GM21786 (cell line): ENCODE data around the gene ZNF285.
"Not testable (repeated sequence)": the region's sequence is repeated elsewhere in the genome, so short reads cannot be mapped to it uniquely, and the experiment has no call there.

ENCODE experiments used
- ATAC-seq: cut with Tn5 transposase; IDR thresholded peaks from one replicate; pipeline ENCODE4 v1.9.1; 2021; ENCODE audit not compliant: unreplicated experiment

ZNF285 gene

DNA sequence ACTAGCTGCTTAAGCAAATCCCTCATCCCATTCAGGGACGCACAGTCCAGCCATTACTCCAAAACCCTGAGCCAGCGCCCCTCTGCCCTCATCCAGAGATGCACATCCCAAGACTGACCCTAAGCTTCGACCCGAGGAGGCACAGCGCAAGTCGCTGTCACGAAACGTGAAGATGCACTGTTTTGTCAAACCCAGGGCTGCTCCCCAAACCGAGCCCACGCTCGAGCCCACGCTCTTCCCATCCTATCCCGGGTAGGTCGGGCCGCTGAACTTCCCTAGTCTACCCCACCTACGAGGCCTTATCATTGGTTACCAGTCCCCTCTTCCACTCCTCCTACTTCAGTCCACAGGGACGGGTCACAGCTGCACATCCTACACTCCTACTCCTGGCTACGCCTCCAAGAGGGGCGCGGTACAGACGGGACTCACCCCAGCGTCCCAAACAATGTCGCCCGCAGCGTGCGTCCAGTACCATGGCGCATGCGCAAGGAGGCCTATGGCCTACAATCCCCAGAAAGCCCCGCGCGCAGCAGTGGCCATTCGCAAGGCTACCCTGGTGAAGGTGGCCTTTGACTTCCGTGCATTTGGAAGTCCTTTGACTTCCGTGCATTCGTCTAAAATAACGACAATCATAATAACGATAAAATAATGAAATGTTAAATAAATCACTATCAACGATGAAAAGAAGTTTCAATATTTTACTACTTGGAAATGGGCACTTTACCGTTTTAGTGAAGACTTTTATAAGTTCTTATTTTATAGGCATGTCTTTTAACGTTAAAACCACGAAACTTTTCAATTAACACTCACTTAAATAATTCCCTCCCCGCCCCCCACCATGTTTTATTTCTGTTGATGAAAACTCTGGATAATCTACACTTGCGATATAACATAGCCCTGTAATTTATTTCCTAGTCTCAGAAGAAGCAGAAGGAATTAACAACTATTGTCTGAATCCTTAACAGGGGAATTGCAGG is at the start of gene ZNF285:
Gene ZNF285, minus strand, starts transcription at position 470 of the 977 bp plus-strand sequence. CDS start 4,395 bp downstream, outside the sequence.
- peak; percentile 66 for ATAC-seq

DNA sequence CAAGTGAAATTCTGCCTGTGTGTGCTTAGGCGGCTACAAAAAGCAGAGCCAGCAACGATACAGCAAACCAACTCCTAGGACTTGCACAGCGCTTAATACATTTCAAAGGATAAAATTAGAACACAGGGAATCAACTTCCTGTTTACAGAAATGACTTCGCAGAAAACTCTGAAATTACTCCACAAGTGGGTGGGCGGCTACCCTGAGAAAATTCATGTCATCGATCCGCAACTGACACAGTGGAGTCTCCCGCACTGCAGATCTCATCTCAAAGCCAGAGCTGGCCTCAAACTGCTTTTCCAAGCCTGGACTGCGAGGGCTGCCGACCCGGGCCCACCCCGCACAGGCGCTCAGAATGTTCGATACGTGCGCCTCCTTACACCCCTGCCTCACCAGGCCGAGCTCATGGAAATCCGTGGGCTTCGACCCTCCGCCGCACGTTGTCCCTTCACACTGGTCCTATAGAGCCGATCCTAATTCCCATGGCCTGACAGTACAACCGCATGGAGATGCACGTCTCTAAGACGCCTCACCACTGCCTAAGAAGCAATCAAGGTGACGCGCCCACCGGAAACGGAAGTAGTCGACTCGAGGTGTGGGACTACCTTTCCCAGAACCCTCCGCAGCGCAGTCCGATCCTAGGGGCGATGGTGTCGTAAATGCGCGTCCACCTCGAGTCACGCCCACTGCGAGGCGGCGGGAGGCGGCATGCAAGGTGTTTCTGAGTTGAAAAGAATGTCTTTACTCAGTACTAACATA is 46.7 kb upstream of the ZNF285 start, which contains the start of gene ZNF229:
Gene ZNF229, minus strand, starts transcription at position 557 of the 759 bp plus-strand sequence. CDS start 5,625 bp downstream, outside the sequence.
- ATAC-seq, result no peak

DNA sequence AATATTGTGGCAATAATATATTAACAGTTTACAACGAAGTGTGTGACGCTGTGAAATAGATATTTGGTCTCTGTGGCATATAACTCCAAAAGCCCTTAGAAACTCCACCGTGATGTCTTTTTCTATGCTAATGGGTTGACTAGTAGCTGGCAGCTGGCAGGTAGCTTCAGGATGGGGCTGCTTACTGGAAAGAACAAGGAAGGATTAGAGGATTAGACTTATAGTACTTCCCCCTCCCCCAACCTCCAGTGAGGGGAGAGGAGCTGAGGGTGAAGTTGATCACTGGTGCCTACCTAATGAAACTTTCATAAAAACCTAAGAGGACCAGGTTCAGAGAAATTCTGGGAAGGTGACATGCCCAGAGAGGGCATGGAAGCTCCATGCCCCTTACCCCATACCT is 37.0 kb upstream of the ZNF285 start:
- no peak for ATAC-seq

DNA sequence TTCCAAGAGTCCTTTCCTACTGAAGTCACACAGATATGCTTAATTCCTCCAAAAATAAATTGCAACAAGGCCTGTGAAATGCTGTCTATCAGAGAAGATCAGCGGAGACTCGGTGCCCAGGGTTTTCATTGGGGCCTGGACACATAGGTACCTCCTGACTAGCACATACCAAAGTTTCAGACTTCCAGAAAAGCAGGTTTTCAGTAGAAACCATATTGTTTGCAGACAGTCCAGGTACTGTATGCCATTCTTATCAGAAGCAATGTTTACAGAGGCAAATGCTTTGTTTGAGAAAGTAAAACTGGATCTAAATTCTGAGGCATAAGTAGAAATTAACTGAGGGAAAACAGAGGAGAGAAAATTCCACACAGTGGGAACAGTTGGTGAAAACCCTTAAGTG is 34.0 kb upstream of the ZNF285 start:
- no peak for ATAC-seq

DNA sequence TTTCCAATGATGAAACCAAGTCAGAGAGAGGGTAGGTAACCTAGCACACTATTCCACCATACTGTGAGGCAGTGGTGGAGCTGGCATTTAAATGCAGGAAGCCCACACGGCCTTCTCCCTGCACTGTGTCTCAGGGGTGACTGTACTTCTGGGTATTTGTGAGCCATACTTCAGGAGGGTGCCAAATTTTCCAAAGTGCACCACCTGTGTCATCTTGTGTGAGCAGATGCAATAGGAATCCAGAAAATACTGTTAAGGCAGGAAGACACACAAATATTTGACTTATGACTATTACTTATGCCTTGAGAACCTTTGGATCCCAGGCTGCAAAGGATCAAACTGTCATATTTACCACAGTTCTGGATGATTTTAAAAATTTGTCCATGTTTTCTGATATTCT is 29.5 kb upstream of the ZNF285 start:
- no peak for ATAC-seq

DNA sequence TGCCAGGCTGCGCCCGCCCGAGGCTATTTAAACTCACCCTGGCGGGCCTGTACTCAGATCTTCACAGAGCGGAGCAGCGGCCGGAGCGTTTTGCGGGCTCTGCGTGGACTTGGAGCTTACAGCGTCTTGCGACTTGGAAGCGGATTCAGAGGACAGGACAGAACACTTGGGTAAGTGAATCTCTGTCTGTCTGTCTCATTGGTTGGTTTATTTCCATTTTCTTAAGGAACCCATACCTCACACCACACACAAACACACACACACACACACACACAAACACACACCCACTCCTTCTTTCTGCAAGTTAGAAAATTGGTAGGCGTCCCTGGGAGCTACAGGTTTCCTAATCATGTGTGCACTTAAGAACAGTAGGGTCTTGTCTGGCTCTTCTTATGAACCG is 14.1 kb upstream of the ZNF285 start:
- ATAC-seq, result not testable (repeated sequence)

DNA sequence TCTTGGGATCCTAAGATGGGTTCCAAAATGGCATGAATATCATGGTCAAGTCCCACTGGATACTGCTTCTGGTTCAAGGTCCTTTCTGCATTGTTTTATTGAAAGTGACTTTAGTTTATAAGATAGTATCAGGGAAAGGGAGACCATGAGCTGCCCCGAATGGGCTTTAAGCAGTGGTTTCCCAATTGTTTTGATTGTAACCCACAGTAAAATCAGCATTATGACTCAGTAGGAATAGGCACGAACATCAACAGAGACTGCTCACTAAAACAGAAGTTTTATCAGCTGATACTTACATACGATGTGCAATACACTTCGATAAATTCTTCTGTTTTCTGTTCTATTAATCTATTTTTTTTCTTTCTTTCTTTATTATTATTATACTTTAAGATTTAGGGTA is 12.1 kb downstream of the ZNF285 start:
- not testable (repeated sequence) for ATAC-seq

DNA sequence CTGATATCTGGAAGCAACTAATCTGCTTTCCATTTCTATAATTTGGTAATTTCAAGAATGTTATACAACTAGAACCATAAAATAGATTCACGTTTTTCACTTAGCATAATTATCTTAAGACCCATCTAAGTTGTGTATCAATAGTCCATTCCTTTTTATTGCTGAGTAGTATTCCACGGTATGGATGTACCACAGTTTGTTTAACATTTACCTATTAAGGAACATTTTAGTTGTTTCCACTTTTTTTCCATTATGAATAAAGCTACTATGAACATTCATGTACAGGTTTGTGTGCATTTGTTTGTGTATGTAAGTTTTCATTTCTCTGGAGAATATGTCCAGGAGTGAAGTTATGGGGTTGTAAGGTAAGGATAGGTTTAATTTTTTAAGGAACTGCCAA is 26.6 kb downstream of the ZNF285 start:
- no peak for ATAC-seq

DNA sequence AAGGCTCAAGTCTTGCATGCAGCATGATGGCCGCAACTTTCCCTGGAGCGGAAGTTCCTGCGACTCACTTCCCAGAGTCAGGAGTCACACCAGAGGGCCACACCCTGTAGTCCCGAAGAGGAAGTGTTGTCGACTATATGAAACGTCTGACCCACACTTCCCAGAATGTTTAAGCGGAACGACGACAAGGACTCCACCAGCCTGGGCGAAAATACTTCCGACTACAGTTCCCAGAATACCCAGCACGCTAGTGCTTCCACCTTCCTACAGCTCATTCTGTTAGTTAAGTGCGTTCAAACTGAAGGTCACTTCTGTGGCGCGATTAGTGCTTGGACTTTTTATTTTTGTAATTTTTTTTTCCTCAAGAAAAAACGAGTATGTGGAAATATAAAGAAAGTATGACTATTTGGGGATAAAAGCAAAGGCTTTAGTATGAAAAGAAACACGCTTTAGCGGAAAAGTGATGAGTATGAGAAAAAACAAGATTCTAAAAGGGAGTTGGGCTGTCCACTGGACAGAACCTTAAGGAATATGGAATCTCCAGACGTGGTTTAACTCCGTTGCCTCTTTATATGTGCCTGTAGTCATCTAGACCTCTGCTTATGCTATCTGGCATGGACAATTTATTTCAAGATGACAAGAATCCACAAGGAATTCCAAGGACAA is 29.5 kb downstream of the ZNF285 start:
- no peak for ATAC-seq

DNA sequence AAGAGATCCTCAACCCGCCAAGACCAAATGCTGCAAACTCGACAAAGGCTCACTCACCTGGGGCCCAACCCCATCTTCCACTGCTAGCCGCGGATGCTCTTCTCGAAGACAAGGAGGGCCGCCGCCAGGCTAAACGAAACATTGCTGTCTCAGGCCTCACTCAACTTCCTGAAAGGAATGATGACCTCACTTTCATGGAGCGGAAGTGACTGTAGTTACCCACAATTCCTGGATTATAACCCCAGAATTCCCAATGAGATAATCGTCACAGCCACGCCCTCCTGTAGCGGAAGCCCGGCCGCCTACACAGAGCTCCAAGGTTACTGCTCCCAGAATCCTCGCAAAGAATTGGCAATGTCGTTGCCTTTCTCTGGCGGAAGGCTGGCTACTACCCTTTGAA is 34.4 kb downstream of the ZNF285 start:
- no peak for ATAC-seq

DNA sequence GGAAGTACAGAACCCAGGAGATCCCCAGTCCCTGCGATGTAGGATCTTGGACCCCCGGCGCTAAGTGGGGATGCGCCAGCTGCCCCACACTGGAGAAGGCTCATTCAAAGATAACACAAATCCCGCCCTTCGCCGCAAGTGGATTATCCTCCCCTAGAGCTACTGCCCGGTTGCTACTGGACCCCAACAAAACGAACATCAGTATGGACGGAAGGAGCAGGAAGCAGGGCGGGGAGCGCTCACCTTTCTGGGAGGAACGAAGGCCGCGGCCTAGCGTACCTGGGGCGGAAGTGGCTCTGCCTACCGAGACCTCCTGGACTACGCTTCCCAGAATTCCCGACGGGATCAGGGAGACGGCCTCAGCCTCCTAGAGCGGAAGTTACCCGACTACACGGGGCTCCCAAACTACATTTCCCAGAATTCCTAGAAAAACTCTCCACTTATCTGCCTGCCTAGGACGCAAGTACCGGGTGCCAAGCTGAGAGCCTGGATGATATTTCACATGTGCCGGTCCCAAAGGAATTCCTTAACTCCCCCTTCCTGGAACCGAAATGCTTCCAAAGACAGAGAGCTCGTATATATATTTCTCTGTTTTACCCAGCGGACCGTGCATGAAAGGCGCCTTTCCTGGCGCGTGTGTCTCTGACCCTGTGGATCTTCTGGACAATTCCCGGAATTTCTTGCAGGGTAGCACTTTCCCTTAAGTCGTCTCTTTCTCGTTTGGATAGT is 44.9 kb downstream of the ZNF285 start, which contains the start of gene ZNF112:
Gene ZNF112, minus strand, starts transcription at position 298 of the 729 bp plus-strand sequence. CDS start 16,141 bp downstream, outside the sequence.
- ATAC-seq, result no peak

DNA sequence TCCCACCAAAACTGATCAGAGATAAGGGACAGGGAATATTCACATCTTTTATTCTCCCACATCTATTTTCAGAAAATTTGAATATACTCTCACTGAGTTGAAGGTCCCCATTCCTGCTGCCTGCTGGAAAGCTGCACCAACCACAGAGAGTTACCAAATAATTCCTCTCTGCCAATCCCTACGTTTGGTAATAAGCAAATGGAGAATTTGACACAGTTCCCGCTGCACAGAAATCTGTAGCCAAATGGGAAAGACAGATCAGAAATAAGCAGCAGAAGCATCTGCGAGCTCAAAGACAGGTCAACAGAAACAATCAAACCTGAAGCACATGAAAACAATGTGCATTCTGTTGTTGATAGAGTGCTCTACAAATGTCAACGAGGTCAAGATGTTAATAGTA is 54.9 kb downstream of the ZNF285 start:
- no peak for ATAC-seq

DNA sequence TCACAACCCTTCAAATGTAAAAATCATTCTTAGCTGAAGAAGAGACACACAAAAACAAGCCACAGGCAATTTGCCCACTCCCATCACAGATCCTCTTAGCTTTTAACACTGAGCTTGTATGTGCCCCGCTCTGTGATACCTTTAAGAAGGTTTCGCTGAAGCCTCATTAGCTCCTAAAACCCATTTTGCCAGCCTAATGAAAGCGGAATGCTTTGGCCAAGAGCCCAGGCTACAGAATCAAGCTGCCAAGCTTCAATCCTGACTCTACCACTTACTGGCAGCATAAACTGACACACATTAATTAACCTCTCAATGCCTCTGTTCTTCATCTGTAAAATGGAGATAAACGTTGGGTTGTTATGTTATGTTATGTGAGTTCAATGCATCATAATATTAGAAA is 55.4 kb downstream of the ZNF285 start:
- no peak for ATAC-seq

DNA sequence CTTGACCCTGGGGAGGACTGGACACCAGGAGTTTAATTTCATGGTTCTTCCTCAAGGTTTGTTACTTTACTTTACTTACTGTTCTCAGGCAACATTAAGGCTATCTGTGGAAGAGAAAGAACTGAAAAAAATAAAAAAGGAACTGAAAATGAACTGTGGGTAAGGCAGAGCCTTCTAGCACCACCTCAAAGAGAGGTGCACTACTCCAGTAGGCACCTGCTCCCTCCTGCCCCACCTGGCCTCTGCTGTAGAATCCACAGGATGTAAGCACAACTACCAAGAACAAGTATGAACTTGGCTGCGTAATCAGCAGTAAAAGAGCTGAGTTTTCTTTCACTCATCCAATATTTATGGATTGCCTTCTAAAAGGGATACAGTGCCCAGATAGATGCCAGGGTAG is 57.2 kb downstream of the ZNF285 start:
- ATAC-seq, result no peak

DNA sequence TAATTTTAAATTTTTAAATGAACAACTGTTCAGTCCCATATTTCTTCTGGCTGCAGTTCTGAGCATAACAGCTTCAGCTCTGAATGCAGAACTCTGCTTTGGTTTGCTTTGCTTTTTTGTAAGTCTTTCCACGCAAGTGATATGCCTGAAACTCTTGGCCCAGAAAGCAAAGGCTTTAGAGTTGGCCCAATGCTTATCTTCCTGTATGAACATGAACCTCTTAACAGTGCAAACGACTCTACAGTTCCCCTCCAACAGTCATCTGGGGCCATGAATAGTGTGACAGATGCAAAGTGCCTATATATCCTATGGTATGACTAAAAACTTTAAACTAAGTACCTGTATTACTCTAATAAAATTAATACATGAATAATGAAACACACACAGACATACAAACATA is 59.6 kb downstream of the ZNF285 start:
- ATAC-seq, result no peak

DNA sequence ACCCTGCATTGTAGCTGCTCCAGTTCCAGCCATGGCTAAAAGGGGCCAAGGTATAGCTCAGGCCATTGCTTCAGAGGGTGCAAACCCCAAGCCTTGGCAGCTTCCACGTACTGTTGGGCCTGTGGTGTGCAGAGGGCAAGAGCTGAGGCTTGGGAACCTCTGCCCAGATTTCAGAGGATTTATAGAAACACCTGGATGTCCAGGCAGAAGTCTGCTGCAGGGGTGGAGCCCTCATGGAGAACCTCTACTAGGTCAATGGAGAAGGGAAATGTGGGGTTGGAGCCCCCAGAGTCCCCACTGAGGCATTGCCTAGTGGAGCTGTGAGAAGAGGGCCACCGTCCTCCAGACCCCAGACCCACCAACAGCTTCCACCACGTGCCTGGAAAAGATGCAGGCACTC is 66.8 kb downstream of the ZNF285 start:
- ATAC-seq, result not testable (repeated sequence)
